Mammary microvascular endothelial cell (primary cell): ENCODE data around the gene TEX35. TPM values are rescaled to one million over a fixed set of nuclear protein-coding genes. Genes with fewer than 3 reads are reported as not detected.

Experiments
- total RNA-seq: library from RNA; depleted of rRNA; stranded (reverse); fragments of >200 nt; gene quantifications from 2 replicates; pipeline ENCODE4 v1.2.3, GENCODE V29; 2015

Gene TEX35
- total RNA-seq: not detected in 2 replicates

GRCh38 chr1:178512566-178513277 is at the start of gene TEX35:
TSS of gene TEX35 (plus strand) at chr1:178513109. CDS start at chr1:178513189, 80 bp downstream.

GRCh38 chr1:178496410-178497135 is 16.3 kb upstream of the TEX35 start, which contains the start of gene CLEC20A:
TSS of gene CLEC20A (minus strand) at chr1:178496964. CDS start at chr1:178496939, 25 bp downstream.

Other genes with a start within 250 kb of the TEX35 start
- 0.15 TPM in 1 of 2 replicates, not detected in the other for gene CLEC20A, start 16.1 kb upstream of the TEX35 start, total RNA-seq
- gene RALGPS2, start 212.1 kb downstream of the TEX35 start, total RNA-seq: 14.0 and 26.7 TPM in 2 replicates